HCT116 (cell line): Measurements from ENCODE around the gene THBD. TPM values are rescaled to one million over a fixed set of nuclear protein-coding genes. Genes with fewer than 3 reads are reported as not detected.

Source experiments
- ATAC-seq: fragments of 200-7000 bp; cut with Tn5 transposase; 2 replicates; pipeline ENCODE4 v1.9.1; 2020; ENCODE audit warnings: mild to moderate bottlenecking, moderate library complexity
- BruUV-seq: library from RNA; stranded (reverse); fragments of 400-500 nt; replicated peaks from 2 replicates; lab custom pipeline; 2021; lab: Mats Ljungman, UMichigan
- CTCF ChIA-PET: fragments of 300-600 bp; sonication (Branson Sonifier 250); formaldehyde crosslinking; loops from one replicate; lab custom pipeline; 2021; ENCODE audit warnings: antibody characterized with exemption; lab: Charles Lee
- POLR2A ChIA-PET: fragments of 300-600, 350-600 bp; sonication (Branson Sonifier 250); formaldehyde crosslinking; loops from one replicate; lab custom pipeline; 2021; ENCODE audit warnings: antibody characterized with exemption; lab: Charles Lee
- RAD21 ChIA-PET, 2 experiments: fragments of 300-600 bp; sonication (Branson Sonifier 250); formaldehyde crosslinking; loops; one replicate each; lab custom pipeline; 2023; ENCODE audit warnings: low total read pairs in 2 of 2; ENCODE audit not compliant: uncharacterized antibody in 2 of 2, unreplicated experiment in 2 of 2, low non-redundant PET in 1 of 2; lab: Charles Lee
- DNase-seq: peaks from one replicate; pipeline ENCODE4 v3.0.0-alpha.2; 2010; ENCODE audit warnings: low read depth, low spot score
- H2AFZ ChIP-seq: fragments of 200-600 bp; shearing (Covaris generic), sonication (generic); 2 replicates; pipeline ENCODE4 v1.6.1; 2017; ENCODE audit warnings: low read depth, mixed run types, mixed read lengths, antibody characterized with exemption, low read length; ENCODE audit not compliant: poor library complexity, severe bottlenecking
- H3K27ac ChIP-seq: 2 replicates; pipeline ENCODE4 v1.5.1; 2012; ENCODE audit warnings: low read depth, low read length
- H3K27me3 ChIP-seq: fragments of 200-600 bp; sonication (generic); 2 replicates; pipeline ENCODE4 v1.6.1; 2016; ENCODE audit warnings: mixed run types, low read length, mixed read lengths; ENCODE audit not compliant: insufficient read depth
- H3K36me3 ChIP-seq, 2 experiments: fragments of 200-500 bp in 1 of 2; fragments of 200-600 bp in 1 of 2; sonication (Bioruptor generic) in 1 of 2; sonication (generic) in 1 of 2; 2 replicates each; pipeline versions ENCODE4 v1.5.1 to v1.6.1; 2014 to 2016; ENCODE audit warnings: low read length in 2 of 2, inconsistent platforms in 1 of 2, mixed read lengths in 1 of 2, mixed run types in 1 of 2; ENCODE audit not compliant: insufficient read depth in 2 of 2, control insufficient read depth in 1 of 2
- H3K4me1 ChIP-seq, 2 experiments: fragments of 200-600 bp in 1 of 2; sonication (generic) in 1 of 2; 2 replicates each; pipeline versions ENCODE4 v1.5.1 to v1.6.1; 2012 to 2017; ENCODE audit warnings: low read length in 2 of 2, inconsistent platforms in 1 of 2, mild to moderate bottlenecking in 1 of 2, mixed read lengths in 1 of 2, mixed run types in 1 of 2, moderate library complexity in 1 of 2; ENCODE audit not compliant: insufficient read depth in 2 of 2, control insufficient read depth in 1 of 2
- H3K4me2 ChIP-seq: fragments of 200-600 bp; sonication (generic); 2 replicates; pipeline ENCODE4 v1.6.1; 2017; ENCODE audit warnings: mixed run types, low read length, mixed read lengths
- H3K4me3 ChIP-seq, 2 experiments: fragments of 200-600 bp in 1 of 2; sonication (generic) in 1 of 2; replicated peaks in 1 of 2; 2 replicates each; pipeline ENCODE4 v1.5.1; 2011 to 2016; ENCODE audit warnings: low read length in 2 of 2, control low read depth in 1 of 2, low read depth in 1 of 2, mild to moderate bottlenecking in 1 of 2, mixed read lengths in 1 of 2, mixed run types in 1 of 2
- H3K79me2 ChIP-seq: fragments of 200-600 bp; sonication (generic); 2 replicates; pipeline ENCODE4 v1.6.1; 2017; ENCODE audit warnings: mild to moderate bottlenecking, mixed run types, low read length, moderate library complexity, mixed read lengths; ENCODE audit not compliant: insufficient read depth
- H3K9ac ChIP-seq: fragments of 200-600 bp; sonication (generic); 2 replicates; pipeline ENCODE4 v1.6.1; 2016; ENCODE audit warnings: low read length, mixed read lengths
- H3K9me2 ChIP-seq: fragments of 200-600 bp; sonication (generic), shearing (Covaris generic); 2 replicates; pipeline ENCODE4 v1.6.1; 2017; ENCODE audit warnings: mixed run types, mild to moderate bottlenecking, moderate library complexity; ENCODE audit not compliant: insufficient read depth
- H3K9me3 ChIP-seq, 2 experiments: fragments of 200-500 bp in 1 of 2; fragments of 200-600 bp in 1 of 2; sonication (Bioruptor generic) in 1 of 2; sonication (generic) in 1 of 2; 2 replicates each; pipeline ENCODE4 v1.6.1; 2014 to 2017; ENCODE audit warnings: low read length in 2 of 2, mixed read lengths in 2 of 2, inconsistent platforms in 1 of 2, low read depth in 1 of 2, mild to moderate bottlenecking in 1 of 2, mixed run types in 1 of 2, moderate library complexity in 1 of 2; ENCODE audit not compliant: control insufficient read depth in 1 of 2, insufficient read depth in 1 of 2
- H4K20me1 ChIP-seq: fragments of 200-600 bp; sonication (generic), shearing (Covaris generic); 2 replicates; pipeline ENCODE4 v1.6.1; 2017; ENCODE audit warnings: mixed run types, mild to moderate bottlenecking, moderate library complexity; ENCODE audit not compliant: insufficient read depth
- ATF3 ChIP-seq: IDR thresholded peaks from 2 replicates; pipeline ENCODE4 v1.6.1; 2012
- CEBPB ChIP-seq: IDR thresholded peaks from 2 replicates; pipeline ENCODE4 v1.6.1; 2012; ENCODE audit warnings: low read depth
- CTCF ChIP-seq, 3 experiments: fragments of 200-600 bp in 1 of 3; sonication (generic) in 1 of 3; IDR thresholded peaks in 2 of 3; conservative IDR thresholded peaks in 1 of 3; 2 replicates each; pipeline ENCODE4 v1.5.1; 2012 to 2017; ENCODE audit warnings: low read depth in 2 of 3, low read length in 2 of 3, antibody characterized with exemption in 1 of 3, borderline replicate concordance in 1 of 3, control low read depth in 1 of 3, mild to moderate bottlenecking in 1 of 3, mixed read lengths in 1 of 3, mixed run types in 1 of 3, moderate library complexity in 1 of 3; ENCODE audit not compliant: insufficient read depth in 1 of 3
- EGR1 ChIP-seq: IDR thresholded peaks from 2 replicates; pipeline ENCODE4 v1.6.1; 2012; ENCODE audit warnings: low read depth
- EZH2phosphoT487 ChIP-seq: fragments of 200-600 bp; IDR thresholded peaks from 2 replicates; pipeline ENCODE4 v1.6.1; 2018; ENCODE audit warnings: antibody characterized with exemption, borderline replicate concordance
- JUND ChIP-seq: IDR thresholded peaks from 2 replicates; pipeline ENCODE4 v1.6.1; 2012
- MAX ChIP-seq: IDR thresholded peaks from 2 replicates; pipeline ENCODE4 v1.6.1; 2012
- REST ChIP-seq: IDR thresholded peaks from 2 replicates; pipeline ENCODE4 v1.6.1; 2012; ENCODE audit warnings: low read depth
- SRF ChIP-seq: IDR thresholded peaks from 2 replicates; pipeline ENCODE4 v1.6.1; 2012; ENCODE audit warnings: low read depth
- TCF7L2 ChIP-seq: IDR thresholded peaks from 2 replicates; pipeline ENCODE4 v1.7.0; 2011; ENCODE audit warnings: borderline replicate concordance, inconsistent platforms; ENCODE audit not compliant: insufficient read depth, insufficient read length; ENCODE audit errors: extremely low read depth
- ZBTB33 ChIP-seq: IDR thresholded peaks from 2 replicates; pipeline ENCODE4 v1.6.1; 2011; ENCODE audit warnings: mild to moderate bottlenecking, low read length, moderate library complexity; ENCODE audit not compliant: insufficient replicate concordance; ENCODE audit errors: extremely low read depth
- intact Hi-C: fragments of 100-400 bp; cut with micrococcal nuclease; formaldehyde crosslinking; loops from 2 replicates; pipeline ENCODE4 v1.10.0; 2022
- total RNA-seq: library from RNA; stranded (reverse); gene quantifications from one replicate; pipeline ENCODE4 v1.2.1, GENCODE V29; 2021; ENCODE audit not compliant: unreplicated experiment

Gene THBD
- total RNA-seq, 1 experiment from 2014 or later: 0.39 TPM

GRCh38 chr20:23078351-23079015 lies 29.0 kb upstream of the THBD start:
- H3K9ac ChIP-seq: no peak overlapping the region
- no peaks in the 10 kb centered on the region for H3K9me3 ChIP-seq
- DNase-seq (no peak), ATAC-seq (no peak)
- ChIA-PET POLR2A (no interaction called here), RAD21 (no interaction called here), CTCF (interaction anchor here (1.0 kb wide), 1 partner anchor 104 kb away, joined by 3 read pairs; no protein-coding TSS in a partner anchor)
- intact Hi-C loops: loop anchor here (1.0 kb wide), 1 partner anchor 387 kb away; no protein-coding TSS in a partner anchor
- H3K9me2 ChIP-seq: no peaks in the 10 kb centered on the region
- H3K79me2 ChIP-seq: no peaks in the 10 kb centered on the region
- H3K27me3 ChIP-seq: peaks cover 13% of the 10 kb centered on the region
- TF ChIP-seq SRF (no peak), JUND (no peak), CEBPB (no peak), MAX (no peak), TCF7L2 (no peak), EZH2phosphoT487 (no peak), EGR1 (no peak), ZBTB33 (no peak), CTCF (IDR thresholded peaks at IDR 0.05 in 2 of 3, conservative IDR thresholded peaks at IDR 0.05 in 1 of 3; ENCODE audit: borderline replicate concordance in 1 of 3, insufficient read depth in 1 of 3, low read depth in 2 of 3, low read length in 2 of 3) (no peak), ATF3 (no peak), REST (no peak)
- H3K4me2 ChIP-seq: no peak overlapping the region
- no peaks in the 10 kb centered on the region; a peak in 1 of 4 replicates for H3K36me3 ChIP-seq
- H3K4me3 ChIP-seq: no peak overlapping the region
- no peaks in the 10 kb centered on the region for H3K4me1 ChIP-seq
- H2AFZ ChIP-seq: no peak overlapping the region
- no TSS peak for BruUV-seq
- no peak overlapping the region for H3K27ac ChIP-seq
- no peaks in the 10 kb centered on the region for H4K20me1 ChIP-seq
